Right forelimb (tissue), 1 donor: ENCODE measurements around the gene CEBPB.
A peak's percentile ranks its signal among the peaks of the same experiment; 100 is the strongest.
"Not testable (repeated sequence)": the region's sequence is repeated elsewhere in the genome, so short reads cannot be mapped to it uniquely, and the experiment has no call there.

Experiments used
- DNase-seq: peaks from one replicate; pipeline ENCODE4 v3.0.0-alpha.2; 2018

The CEBPB gene

DNA sequence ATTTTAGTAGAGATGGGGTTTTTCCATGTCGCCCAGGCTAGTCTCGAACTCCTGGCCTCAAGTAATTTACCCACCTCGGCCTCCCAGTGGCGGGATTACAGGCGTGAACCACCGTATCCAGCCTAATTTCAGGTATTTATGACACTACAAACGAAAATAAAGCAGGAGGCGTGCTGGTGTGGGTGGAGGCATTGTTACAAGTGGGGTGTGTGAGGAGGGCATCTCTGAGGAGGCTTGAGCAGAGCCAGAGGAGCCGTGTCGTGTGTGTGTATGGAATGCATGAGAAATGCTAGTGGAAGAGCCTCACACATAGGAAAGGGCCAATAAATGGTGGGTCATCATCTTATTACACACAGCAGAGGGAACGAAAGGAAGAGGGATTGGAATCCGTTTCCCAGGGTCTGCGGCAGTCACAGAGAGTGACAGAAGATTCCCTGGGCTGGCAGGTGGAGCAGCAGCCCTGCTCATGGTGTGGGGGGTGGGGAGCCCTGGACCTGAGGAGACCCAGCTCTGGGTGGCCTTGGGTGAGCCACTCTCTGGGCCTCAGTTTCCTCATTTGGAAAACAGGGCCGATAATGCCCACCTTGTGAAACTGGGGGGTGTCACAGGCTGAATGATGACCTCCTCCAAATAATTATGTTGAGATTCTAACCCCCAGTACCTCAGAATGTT is 19.9 kb upstream of the CEBPB start:
- no peak for DNase-seq

DNA sequence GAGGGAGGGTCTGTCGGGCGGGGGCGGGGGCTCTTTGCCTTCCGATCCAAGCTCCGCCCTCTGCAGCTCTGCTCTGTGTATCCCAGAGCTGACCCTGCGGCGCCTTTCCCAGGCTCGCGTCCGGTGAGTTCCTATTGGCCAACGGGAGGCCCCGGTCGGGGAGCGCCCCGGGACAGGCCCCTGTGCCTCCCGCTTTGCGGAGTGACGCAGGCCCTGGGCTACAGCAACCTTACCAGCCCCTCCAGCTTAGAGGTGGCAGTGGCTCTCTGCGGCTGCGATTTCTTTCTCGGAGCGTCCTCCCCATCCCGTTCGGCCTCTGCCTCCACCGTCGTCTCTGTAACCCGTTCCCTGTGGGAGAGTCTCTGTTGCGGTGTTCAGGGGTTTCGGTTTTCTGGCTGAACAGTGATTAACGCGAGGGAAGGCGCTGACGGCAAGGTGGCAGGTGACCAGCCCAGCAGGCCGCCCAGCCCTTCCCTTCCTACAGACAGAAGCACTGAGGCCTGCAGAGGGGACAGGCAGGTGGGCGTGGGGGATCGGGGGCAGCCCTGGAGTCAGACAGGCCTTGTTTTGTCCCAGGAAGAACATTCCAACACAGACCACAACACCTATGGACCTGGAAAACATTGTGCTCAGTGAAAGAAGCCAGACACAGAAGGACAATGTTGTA is 18.1 kb upstream of the CEBPB start:
- peak; percentile 84 for DNase-seq

- no peak for DNase-seq
Observed at GRCh38 chr20:50174456-50174855, 16.2 kb upstream of the CEBPB start.

GRCh38 chr20:50175938-50176933 is 14.4 kb upstream of the CEBPB start:
- no peak for DNase-seq

GRCh38 chr20:50178672-50179071 is 12.0 kb upstream of the CEBPB start:
- not testable (repeated sequence) for DNase-seq

DNA sequence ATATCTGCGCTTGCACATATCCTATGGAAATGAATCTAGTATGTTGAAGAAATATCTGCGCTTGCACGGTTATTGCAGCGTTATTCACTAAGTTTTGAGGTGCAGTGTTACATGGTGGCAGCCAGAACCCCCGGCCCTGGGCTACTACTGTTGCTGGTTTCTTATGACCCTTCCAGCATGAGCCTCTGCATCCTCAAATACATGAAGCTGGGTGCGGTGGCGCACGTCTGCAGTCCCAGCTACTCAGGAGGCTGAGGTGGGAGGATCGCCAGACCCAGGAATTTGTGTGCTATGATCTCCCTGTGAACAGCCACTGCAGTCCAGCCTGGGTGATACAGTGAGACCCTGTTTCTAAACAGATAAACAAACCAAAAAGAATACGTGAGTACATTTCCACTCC is 9.3 kb upstream of the CEBPB start:
- no peak for DNase-seq

DNA sequence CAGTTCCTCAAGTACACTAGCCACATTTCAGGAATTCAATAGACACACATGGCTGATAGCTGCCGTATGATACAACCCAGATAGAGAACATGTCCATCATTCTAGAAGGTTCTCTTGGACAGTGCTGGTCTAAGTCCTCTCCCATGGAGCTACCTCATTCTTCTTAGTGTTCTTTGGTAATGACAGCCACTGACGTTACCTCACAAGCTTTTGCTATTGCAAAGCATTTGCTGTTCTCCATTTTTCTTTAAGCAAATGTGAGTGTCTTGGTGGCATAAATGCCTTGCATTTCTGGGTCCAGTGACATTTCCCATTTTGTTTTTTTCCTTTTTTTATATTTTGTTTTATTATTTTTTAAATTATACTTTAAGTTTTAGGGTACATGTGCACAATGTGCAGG is 8.3 kb upstream of the CEBPB start:
- no peak for DNase-seq

GRCh38 chr20:50185426-50185825 is 5.2 kb upstream of the CEBPB start:
- DNase-seq, result no peak

DNA sequence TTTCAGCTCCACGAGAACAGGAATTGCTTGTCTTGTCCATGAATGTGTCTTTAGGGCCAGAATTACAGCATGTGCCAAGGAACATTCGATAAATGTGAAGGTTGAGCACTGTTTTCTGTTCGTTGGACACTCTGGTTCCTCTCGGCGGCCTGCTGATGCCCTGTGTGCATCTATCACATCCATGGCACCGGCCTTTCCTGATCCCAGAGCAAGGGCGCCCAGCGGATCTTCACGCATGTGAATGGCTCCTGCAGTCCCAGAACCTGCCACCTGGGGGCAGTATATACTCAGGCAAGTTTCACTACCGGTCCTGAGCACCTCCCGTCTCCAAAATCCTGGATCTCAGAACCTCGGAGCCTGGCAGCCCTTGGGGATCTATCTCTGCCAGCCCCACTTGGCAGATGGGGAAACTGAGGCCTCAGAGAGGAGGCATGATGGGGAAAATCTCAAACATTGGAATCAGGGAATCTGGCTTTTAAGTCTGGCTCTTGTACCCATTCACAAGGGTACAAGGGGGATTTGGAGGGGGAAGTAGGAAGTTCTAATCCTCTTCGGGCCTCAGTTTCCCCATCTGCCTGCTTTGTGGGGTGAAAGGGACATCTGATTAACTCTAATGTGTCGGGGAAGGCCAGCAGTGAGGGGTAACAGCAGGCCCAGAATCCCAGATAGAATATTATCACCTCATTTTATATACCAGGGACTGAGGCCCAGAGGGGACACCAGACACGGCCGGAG is 4.3 kb upstream of the CEBPB start:
- DNase-seq, result peak; percentile 96

GRCh38 chr20:50186987-50187402 is 3.6 kb upstream of the CEBPB start:
- DNase-seq, result no peak

GRCh38 chr20:50187403-50188051 is 3.1 kb upstream of the CEBPB start:
- no peak for DNase-seq

DNA sequence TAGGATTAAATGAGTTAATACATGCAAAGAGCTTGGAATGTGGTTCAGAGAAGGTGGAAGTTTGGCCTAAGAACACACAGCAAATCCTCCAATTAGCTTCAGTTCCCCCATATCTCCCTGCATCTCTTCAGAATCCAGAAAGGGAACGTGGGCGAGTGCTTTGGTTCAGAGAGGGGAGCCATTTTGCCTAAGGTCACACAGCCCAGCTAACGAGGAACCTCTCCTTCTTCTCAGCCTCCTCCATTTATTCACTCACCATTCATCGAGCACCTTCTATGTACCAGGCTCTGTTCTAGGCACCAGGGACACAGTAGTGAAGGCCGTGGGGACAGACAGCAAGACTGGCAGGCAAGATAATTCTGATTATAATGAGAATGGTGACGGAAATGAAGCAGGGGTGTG is 2.3 kb upstream of the CEBPB start:
- DNase-seq, result no peak

DNA sequence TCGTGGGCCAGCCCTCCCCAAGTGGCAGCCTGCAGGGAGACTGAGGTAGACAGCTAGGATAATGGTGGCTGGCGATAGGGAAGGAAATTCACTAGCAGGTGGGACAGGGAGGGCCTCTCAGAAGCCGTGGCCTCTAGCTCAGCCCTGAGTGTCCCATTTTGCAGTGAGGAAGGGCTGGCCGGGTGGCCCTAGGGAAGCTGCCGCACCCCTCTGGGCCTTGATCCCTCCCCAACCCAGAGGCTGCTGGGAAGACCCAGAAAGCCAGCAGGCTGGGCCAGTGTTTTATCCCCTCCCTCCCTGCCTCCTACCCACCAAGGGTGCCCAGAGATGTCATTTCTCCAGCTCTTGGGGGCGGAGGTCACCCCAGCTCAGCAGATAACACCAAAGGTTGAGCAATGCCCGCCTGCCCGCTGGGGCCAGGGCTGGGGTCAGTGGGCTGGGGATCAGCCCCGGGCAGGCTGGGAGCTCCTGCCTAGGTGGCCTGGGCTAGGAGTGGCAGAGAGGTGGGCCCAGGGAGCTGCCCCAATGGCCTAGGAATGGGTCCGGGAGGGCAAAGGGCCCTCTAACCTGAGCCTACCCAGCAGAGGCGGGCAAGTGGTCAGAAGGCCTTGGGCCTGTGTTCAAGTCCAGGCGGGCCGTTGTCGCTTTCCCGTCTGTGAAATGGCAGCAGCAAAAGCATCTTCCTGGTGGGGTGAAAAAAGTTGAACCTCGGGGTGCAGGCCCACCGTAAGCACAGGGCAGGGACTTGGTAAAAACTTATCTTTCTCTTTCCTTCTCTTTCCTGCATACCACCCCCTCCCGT is 1.6 kb upstream of the CEBPB start:
- DNase-seq, result no peak

DNA sequence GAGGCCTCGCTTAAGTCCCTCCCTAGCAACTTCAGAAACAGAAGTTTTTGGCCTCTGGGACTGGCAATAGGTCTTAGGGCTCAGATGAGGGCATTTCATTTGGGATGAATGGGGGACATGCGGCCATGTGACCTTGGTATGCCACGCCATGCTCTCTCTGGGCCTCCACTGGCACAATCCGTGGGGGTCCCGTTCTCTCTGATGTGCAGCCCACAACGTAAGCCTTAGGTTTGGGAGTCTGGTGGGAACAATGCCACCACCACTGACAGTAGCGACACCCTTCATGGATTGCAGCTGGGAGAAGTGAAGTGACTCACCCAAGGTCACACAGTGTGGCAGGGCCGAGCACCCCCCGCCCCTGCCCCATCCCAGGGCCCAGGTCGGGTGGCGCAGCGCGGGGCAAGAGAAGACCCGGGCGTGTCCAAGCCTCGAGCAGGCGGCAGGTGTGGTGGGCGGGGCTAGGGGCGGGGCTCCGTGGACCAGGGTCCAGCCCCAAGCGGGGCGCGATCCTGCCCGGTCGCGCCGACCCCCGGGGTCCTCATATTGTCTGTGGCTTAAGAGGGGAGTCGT is 864 bp upstream of the CEBPB start:
- no peak for DNase-seq

GRCh38 chr20:50191065-50191543 is 474 bp downstream of the CEBPB start:
- DNase-seq, result peak; percentile 79

DNA sequence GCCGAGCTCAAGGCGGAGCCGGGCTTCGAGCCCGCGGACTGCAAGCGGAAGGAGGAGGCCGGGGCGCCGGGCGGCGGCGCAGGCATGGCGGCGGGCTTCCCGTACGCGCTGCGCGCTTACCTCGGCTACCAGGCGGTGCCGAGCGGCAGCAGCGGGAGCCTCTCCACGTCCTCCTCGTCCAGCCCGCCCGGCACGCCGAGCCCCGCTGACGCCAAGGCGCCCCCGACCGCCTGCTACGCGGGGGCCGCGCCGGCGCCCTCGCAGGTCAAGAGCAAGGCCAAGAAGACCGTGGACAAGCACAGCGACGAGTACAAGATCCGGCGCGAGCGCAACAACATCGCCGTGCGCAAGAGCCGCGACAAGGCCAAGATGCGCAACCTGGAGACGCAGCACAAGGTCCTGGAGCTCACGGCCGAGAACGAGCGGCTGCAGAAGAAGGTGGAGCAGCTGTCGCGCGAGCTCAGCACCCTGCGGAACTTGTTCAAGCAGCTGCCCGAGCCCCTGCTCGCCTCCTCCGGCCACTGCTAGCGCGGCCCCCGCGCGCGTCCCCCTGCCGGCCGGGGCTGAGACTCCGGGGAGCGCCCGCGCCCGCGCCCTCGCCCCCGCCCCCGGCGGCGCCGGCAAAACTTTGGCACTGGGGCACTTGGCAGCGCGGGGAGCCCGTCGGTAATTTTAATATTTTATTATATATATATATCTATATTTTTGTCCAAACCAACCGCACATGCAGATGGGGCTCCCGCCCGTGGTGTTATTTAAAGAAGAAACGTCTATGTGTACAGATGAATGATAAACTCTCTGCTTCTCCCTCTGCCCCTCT is 1.1 kb downstream of the CEBPB start:
- DNase-seq, result peak; percentile 79

GRCh38 chr20:50192364-50193198 is 2.0 kb downstream of the CEBPB start:
- DNase-seq, result peak; percentile 79

DNA sequence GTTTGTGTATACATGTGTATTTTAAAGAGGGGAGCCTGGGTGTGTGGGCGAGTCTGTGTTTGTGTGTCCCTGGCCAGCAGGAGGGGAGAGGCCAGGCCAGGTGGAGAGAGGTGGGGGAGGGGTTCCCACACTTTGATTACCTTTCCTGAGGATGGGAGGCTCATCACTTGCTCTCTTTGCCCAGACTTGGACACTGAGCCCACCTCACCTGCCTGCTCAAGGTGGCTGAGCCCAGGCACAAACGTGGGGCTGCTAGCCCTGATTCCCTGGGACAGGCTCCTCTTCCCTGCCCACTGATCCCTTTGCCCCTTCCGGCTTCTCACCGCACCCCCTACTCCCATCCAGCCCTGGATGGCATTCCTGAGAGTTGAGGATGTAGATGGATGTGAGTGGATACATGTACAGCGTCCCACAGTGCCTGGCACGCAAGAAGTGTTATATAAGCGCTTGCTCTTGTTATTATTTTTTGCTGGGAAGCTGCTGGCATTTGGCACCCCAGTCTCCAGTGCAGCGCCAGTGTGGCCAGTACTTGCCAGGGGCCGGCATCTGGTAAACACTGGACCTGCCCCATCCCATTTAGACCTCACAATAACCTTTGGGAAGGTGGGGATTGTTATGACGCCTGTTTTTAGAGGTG is 2.7 kb downstream of the CEBPB start:
- no peak for DNase-seq
